Stimulated activated CD4-positive, alpha-beta T cell treated with anti-CD3 and anti-CD28 coated beads, Interleukin-12 subunit alpha, Interleukin-12 subunit beta, amount 100 ng/mL, for 4 hours (primary cell): ENCODE measurements around the gene GMDS.

Source experiments
- DNase-seq: peaks from one replicate; pipeline ENCODE4 v3.0.0-alpha.2; 2020

The GMDS gene

DNA sequence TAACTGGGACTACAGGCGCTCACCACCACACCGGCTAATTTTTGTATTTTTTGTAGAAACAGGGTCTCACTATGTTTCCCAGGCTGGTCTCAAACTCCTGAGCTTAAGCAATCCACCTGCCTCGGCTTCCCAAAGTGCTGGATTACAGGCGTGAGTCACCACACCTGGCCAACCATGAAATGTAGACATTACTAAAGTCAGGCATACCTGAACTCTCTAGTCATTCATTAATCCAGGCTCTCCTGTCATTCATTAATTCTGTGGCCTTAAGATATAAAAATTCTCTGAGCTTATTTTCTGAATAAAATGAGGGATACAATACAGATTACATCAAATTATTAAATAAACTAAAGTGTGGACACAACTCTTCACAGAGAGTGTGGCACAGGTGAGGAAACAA is 159.7 kb downstream of the GMDS start:
- no peak for DNase-seq

DNA sequence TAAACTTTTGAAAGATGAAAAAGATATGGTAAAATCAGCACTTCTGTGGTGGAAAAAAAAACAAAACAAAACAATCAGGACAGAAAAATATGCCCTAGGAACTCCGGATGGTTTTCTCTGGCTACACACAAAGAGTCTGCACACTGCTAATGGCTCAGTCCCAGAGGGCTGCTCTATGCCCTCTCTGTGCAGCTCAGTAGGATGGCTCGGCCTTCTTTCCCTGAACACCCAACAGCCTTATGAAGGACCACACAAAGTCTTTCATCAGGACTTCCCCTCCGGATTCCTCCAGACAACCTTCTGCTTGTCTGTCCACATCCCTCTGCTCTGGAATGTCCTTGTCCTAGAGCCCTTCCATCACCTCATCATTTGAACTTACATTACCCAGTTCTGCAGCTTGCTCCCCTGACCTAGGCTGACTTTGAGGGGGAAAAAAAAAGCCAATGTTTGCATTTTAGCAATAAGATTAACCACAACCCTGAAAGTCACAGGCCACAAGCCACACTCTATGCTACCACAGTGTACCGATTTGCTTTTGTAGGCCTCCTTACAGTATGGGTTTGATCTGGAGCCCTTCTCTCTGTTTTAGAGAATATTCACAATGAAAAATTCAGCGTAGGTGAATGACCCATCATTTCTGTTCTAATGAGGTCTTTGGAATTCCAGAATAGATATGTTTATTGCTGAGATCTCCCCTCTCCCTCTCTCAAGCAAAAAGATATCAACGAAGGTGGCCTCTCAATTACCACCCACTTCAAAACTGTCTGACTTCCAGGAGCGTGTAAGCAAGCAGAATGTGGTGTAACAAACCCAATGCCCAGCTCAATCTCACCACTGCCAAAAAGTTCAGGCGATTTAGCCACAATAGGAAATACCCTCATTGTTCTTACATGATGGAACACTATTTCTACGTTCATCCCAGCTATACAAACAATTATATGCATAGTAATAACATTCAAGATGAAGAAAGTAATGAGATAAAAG is 164.0 kb downstream of the GMDS start:
- no peak for DNase-seq

DNA sequence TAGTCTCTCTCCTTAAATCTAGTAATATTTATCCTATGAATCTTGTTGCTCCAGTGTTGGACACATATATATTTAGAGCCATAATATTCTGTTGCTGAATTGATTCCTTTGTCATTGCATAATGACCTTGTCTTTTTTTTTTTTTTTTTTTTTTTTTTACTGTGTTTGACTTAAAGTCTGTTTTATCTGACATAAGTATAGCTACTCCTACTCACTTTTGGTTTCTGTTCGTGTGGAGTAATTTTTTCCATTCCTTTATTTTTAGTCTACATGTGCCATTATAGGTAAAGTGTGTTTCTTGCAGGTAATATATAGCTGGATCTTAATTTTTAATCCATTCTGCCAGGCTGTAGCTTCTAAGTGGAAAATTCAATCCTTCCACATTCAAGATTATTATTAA is 166.5 kb downstream of the GMDS start:
- no peak for DNase-seq

DNA sequence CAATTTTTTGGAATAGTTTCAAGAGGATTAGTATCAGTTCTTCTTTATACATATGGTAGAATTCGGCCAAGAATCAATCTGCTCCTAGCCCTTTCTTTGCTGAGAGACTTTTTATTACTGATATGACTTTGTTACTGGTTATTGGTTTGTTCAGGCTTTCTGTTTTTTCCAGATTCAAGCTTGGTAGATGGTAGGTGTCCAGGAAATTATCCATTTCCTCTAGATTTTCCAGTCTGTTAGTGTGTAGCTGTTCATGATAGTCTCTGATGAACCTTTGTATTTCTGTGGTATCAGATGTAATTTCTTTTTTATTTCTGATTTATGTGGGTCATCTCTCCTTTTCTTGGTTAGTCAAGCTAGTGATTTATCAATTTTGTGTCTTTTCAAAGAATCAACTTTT is 167.6 kb downstream of the GMDS start:
- no peak for DNase-seq

DNA sequence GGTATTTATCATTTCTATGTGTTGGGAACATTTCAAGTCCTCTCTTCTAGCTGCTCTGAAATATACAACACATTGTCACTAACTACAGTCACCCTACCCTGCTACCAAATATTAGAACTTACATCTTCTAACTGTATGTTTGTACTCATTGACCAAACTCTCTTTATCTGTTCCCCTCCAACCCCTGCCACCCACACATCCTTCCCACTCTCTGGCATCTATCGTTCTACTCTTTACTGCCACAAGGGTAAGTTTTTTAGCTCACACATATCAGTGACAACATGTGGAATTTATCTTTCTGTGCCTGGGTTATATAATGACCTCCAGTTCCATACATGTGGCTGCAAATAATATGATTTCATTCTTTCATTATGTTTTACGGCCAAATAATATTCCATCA is 171.9 kb downstream of the GMDS start:
- DNase-seq, result no peak

DNA sequence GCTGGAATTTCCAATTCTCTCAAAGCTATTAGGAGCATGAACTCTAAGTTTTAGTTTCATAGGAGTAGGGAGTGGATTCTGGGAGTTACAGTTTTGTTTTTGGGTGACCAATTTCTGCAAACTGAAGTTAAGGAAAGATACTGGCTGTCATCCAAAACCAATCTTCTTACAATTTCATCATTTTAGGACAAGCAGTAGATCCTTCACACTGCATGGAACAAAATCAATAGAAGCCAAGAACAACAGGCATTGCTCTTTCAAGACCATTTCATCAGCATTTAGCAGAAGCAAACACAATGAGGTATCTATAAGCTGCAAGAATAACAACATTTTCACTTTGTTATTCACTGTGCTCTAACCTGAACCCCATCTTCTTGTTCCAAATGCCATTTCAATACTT is 173.0 kb downstream of the GMDS start:
- no peak for DNase-seq

DNA sequence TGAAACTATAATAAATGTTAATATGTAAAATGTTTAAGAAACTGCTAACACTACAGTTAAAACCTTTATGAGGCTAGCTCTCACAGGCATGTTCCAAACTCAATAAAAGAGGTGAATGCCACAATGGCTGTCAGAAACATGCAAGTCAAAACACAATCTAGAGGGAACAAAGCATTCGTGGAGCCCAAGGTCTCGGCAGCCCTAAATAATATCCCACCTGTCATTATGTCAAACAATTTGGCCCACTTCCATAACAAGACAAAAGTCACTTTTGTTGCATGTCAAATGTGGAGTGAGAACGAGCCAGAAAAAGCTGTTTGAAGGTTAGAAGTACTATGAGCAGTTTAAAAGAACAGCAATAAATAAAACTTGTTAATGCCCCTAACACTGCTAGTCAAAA is 181.9 kb downstream of the GMDS start:
- DNase-seq, result no peak

DNA sequence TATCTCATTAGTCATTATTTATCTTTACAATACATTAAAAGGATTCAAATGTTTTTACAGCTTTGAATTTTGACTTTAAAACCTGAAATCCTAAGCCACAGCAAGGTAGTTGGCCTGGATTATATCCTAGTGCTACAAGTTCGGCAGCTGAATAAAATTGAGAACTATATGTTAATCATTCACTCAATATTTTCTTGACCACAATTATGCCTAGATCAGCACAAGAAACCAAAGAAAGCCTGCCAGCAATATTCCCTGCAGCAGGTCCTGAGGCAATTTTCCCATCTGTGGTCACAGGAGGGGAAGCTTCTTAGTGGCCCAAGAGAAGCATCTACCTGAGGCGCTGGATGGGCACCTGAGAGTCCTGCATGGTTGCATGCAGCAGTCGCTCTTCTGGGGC is 183.5 kb downstream of the GMDS start:
- no peak for DNase-seq

DNA sequence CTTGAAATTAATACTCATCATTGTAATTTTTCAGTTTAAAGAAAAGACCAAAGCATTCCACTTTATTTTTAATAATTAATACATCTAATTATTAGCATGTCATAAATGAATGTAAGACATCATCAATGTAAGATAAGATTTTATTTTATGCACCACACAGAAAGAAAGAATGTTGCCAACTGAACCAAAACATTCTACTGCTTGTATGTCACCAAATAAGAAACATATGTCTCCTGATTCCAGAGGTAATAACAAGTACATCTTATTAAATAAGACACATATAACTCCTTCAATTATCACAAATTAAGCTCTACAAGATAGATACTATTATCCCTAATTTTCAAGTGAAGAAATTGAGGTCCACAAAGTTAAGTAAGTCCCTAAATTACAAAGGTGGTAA is 189.5 kb downstream of the GMDS start:
- DNase-seq, result no peak

DNA sequence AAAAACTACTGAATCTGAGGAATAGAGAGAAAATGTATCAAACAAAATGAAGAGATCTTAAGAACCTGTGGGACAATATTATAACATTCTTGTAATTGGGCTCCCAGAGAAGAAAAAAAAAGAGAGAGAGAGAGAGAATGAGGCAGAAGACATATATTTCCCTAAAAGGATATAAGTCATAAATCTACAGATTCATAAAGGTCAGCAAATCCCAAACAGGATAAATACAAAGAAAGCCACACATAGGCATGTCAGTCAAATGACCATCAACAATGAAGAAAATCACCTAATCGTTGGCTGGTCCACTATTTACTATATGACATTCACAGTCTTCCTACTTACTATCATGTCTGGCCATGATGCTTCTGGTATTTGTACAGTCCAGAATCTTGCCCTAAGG is 190.3 kb downstream of the GMDS start:
- no peak for DNase-seq

DNA sequence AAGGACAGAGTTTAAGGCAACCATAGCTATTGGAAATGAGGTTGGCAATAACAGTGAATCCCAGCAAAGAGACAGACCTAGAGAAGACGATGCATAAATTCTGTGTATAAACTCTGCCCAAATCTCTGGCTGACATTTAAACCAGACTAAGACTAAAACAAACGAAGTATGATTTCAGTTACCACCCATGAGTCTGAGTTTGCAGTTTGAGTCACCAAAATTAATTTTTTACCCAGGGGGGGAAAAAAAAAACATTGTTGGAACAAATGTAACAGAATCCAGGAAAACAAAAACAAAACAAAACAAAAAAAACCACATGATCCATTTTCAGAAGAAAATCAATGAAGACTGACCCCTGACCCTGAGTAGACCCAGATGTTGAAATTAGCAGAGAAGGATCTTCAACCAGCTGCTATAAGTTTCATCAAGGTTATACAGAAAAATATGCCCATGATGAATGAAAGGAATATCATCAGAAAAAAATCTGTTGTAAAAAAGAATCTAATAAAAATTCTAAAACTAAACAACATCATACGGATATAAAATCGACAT is 190.8 kb downstream of the GMDS start:
- DNase-seq, result no peak

DNA sequence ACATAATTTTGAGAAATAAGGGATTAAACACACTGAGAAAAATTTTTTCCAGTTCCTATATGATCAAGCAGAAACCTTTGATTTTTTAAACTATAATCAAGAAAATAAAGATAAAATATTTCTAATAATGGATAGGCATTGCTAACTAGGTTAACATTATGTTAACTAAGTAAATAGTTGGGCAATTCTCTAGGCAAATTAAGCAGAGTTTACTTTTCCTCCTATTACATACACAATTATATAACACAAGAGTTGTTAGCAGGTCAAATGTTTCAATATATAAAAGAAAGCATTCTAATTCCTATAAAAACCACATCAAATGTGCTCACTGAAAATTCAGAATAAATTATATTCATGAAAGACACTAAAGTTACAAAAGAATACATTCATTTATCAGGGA is 191.7 kb downstream of the GMDS start:
- DNase-seq, result no peak

DNA sequence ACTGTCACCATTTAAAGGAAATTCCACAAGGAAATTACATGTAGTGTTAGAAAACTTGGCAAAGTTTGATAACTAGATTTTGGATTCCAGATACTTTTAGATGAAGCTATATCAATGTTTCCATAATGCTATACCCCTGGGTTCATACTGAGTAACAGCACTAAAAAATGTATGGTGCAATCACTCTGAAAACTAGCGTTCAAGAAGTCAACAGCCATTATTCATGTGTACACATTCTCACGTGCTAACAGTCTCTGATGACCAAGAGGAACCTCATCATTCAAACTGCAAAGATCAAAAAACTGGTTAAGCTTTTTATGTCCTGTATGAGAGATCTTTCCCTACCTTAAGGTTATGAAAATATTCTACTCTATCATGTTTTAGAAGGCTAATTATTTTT is 197.6 kb downstream of the GMDS start:
- DNase-seq, result no peak

DNA sequence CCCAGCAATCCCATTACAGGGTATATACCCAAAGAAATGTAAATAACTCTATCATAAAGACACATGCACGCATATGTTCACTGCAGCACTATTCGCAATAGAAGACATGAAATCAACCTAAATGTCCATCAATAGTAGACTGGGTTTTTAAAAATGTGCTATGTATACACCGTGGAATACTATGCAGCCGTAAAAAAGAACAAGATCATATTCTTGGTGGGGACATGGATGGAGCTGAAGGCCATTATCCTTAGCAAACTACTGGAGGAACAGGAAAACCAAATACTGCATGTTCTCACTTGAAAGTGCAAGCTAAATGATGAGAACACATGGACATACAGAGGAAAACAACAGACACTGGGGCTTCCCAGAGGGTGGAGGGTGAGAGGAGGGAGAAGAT is 201.2 kb downstream of the GMDS start:
- DNase-seq, result no peak

DNA sequence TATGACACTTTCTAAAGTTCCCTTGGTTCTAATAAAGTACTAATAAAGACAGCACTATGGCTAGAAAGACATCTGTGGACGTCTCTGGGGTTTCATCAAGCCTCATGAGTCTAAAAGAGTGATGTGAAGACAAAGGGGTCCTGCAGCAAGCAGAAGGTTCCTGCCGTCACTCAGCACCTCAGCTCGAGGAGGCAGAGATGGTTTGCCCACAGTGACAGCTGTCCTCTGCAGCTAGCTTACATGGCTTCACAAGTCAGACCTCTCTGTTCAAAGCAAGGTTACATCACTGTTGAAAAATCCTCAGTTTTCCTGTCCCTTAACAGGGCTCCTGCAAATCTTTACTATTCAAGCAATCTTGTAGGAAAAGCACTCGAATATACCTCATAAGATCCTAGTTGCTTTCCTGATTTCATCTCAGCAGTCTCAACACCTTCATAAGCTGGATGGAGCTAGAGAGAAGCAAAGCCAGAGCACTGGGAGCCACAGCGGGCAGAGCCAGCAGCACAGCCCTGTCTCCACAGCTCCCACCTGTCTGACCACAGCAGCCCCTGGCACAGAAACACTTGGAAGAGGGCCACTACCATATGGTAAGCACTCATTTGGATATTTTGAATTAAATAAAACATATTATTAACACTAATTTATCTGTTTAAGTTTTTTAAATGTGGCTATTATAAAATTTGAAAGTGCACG is 202.3 kb downstream of the GMDS start:
- DNase-seq, result no peak

DNA sequence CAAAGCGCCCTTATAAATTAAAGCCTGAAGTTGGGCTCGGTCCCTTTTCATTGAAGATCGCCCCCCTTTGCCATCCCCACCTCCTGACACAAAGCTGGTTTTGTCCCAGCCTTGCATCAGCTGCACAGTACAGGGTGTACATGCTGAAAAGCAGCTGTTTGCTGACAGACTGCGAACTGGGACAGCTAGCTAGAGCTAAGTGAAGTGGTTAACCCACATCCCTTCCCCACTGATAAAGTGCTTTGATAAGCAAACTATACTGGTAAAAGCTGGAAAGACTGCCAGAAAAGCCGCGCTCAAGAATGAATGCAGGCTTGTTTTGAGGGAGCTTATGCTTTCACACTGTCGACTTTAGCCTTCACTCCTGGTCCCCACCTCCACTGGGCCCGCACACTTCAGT is 207.3 kb downstream of the GMDS start:
- DNase-seq, result no peak

DNA sequence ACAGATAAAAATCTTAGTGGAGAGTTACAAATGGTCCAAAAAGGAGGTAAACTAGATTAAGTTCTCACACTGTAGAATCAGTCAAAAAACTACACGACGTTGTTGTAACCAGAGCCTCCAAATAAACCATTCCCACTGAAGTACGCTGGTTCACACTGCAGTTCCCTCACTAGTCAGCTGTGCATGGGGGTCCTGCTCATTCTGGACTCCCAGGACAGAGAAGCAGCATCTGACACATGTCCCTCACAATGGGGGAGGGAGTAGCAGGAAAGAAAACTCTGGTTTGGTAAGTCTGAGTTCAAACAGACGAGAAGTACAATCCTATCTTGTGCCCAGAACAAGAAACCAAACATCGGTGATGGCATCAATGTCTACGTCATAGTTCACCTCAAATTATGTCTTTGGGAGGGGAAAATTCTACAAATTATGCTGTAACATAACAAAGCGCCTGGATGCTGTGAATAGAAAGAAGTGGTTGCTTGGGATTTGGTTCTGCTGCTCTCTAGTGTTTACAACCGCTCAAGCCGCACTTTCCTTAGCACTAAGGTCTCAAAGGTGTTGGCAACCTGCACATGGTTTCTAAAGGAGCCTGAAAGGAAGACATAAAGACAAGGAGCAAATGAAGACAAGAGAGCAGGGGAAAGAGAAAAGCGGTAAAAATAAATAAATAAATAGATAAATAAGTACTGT is 208.0 kb downstream of the GMDS start:
- DNase-seq, result no peak

DNA sequence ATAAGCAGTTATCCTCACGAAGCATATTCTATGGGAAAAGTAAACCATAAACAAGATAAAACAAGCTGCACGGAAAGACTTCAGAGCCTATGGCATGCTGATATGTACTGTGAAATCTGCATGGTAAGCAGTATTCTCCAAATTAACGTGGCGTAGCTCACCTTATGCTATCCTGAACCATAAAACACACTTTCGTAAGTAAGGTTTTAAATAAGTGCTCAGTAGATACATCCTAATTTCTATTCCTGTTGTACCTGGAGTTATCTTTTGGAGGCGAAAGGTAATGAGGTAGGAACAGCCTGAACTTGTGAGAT is 208.7 kb downstream of the GMDS start:
- DNase-seq, result no peak

DNA sequence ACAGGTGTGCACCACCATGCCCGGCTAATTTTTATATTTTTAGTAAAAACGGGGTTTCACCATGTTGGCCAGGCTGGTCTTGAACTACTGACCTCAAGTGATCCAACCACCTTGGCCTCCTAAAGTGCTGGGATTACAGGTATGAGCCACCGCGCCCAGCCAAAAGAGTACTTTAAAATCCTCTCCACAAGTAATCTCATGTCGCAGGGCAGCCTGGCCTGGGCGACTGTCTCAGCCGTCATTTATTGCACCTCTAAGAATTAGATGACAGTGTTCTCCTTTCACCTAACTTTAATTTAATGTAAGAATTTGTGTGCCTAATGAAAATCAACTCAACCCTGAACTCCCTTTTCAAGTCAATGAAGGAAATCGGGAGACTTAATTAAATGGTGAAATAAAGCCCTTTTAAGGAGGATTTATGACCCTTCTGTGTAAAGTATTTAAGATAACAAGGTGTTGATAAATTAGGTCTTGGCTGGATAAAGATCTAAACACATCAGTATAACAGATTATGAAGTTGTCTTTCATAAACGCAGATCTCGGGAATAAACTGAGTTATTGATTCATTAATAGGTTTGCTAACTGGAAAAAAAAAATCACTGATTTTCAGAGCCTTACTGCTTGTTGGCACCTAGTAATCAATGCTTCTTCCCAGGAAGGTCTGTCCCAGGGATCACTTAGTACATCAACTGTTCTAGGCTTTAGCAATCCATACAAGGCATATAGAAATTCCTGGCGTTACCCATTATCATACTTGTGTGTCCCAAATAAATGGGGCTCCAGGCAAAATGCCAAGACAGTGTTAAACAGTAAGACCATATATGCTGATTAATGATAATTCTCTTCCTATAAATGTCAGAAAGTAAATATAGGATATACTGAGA is 209.3 kb downstream of the GMDS start:
- no peak for DNase-seq

DNA sequence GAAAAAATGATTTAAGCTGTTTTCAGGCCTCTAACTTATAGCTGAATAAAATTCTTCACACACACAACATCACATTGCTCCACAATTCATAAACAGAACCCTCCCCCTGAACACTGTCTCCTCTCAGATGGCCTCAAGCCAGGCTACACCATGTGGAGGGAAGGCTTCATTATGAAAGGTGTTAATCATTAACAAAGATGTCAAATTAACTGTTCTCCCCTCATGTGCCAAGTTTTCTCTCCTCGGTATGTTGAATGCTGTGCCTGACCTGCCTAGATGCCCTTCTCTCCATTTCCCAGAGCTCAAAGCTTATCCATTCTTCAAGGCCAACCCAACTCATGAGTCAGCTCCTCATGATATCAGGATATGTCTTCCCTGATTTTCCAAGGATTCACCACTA is 210.4 kb downstream of the GMDS start:
- no peak for DNase-seq

DNA sequence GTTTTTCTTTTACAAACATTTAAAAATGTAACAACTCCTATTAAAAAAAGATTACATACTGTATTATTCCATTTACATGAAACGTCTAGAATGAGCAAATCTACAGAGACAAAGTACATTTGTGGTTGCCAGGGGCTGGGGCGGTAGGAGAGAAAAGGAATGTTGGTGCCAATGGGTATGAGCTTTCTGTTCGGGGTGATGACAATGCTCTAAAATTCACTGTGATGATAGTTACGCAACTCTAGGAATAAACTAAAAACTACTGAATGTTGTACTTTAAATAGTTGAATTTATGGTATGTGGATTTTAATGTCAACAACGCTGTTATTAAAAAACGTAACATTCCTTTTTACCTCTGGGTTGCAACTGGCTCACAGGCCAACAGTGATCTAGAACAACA is 211.1 kb downstream of the GMDS start:
- DNase-seq, result no peak

DNA sequence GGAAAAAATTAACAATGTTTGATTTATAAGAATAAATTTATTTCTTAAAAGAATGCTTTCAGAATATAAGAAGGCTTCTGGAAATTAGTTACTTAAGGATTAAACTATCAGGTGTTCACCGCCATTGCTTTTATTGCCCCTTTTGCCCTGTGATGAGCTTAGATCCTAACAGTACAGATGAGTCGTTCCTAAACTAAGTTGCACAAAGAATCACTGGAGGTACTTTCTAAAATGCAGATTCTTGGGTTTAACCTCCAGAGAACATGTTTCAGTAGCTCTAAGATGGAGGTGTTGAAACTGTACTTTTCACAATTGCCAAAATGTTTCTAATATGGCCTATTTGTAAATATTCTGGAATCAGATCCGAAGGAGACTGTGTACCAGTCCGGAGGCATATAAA is 211.9 kb downstream of the GMDS start:
- DNase-seq, result no peak
